Measurements from ENCODE around the gene LAMA5. TPM values are rescaled to one million over a fixed set of nuclear protein-coding genes. Genes with fewer than 3 reads are reported as not detected.

The LAMA5 gene
- total RNA-seq, 8 experiments from 2014 or later: 9.7 to 45.4 (median 24.9) TPM

GRCh38 chr20:62293111-62293784 is 73.9 kb downstream of the LAMA5 start:
- 41 to 100% (median 73%) methylated on average over 3 to 8 of the region's 20 CpGs; no CpG with 5 or more reads in 3 of the 10 experiments for WGBS, 10 experiments
- no peak overlapping the region for H3K27ac ChIP-seq
- in situ Hi-C loops (cut with MboI; ENCODE audit: low pct_unique_long_range_greater_than_20kb in 2 of 9, low sequenced_read_pairs in 9 of 9, unreplicated experiment in 9 of 9): loop anchor here in 1 of 9 experiments (25.0 kb wide), 1 partner anchor 94 kb away; the partner anchor contains the start of gene RPS21
- H3K4me3 ChIP-seq: no peak overlapping the region
- ATAC-seq (replicated peaks in 6 of 8): peak in 1 of 8 experiments; percentile 3
- no peaks in the 10 kb centered on the region for H3K4me1 ChIP-seq (replicated peaks in 1 of 2)

- peak in 1 of 8 experiments; percentile 9 for ATAC-seq (replicated peaks in 6 of 8)
- 61 to 100% (median 94%) methylated on average over 1 to 6 of the region's 11 CpGs; no CpG with 5 or more reads in 5 of the 10 experiments for WGBS, 10 experiments
- H3K4me1 ChIP-seq (replicated peaks in 1 of 2): no peaks in the 10 kb centered on the region
- in situ Hi-C loops (cut with MboI; ENCODE audit: low pct_unique_long_range_greater_than_20kb in 2 of 9, low sequenced_read_pairs in 9 of 9, unreplicated experiment in 9 of 9): loop anchor here in 1 of 9 experiments (25.0 kb wide), 1 partner anchor 95 kb away; the partner anchor contains the start of gene RPS21
- no peak overlapping the region for H3K4me3 ChIP-seq
- no peak overlapping the region for H3K27ac ChIP-seq
Observed at GRCh38 chr20:62292108-62292507, 75.0 kb downstream of the LAMA5 start.

GRCh38 chr20:62291251-62292066 is 75.7 kb downstream of the LAMA5 start:
- no peaks in the 10 kb centered on the region for H3K4me1 ChIP-seq (replicated peaks in 1 of 2)
- WGBS, 10 experiments: 87 to 100% (median 89%) methylated on average over 1 to 12 of the region's 29 CpGs; no CpG with 5 or more reads in 6 of the 10 experiments
- no peak overlapping the region for H3K4me3 ChIP-seq
- in situ Hi-C loops (cut with MboI; ENCODE audit: low pct_unique_long_range_greater_than_20kb in 2 of 9, low sequenced_read_pairs in 9 of 9, unreplicated experiment in 9 of 9): loop anchor here in 1 of 9 experiments (25.0 kb wide), 1 partner anchor 96 kb away; the partner anchor contains the start of gene RPS21
- peak in 4 of 8 experiments; percentile 23 to 32 (median 28) for ATAC-seq (replicated peaks in 6 of 8)
- no peak overlapping the region for H3K27ac ChIP-seq

- H3K4me1 ChIP-seq (replicated peaks in 1 of 2): no peaks in the 10 kb centered on the region
- no peak for ATAC-seq (replicated peaks in 6 of 8)
- in situ Hi-C loops (cut with MboI; ENCODE audit: low pct_unique_long_range_greater_than_20kb in 2 of 9, low sequenced_read_pairs in 9 of 9, unreplicated experiment in 9 of 9): loop anchor here in 1 of 9 experiments (25.0 kb wide), 1 partner anchor 97 kb away; the partner anchor contains the start of gene RPS21
- WGBS, 10 experiments: 83 to 100% (median 93%) methylated on average over 1 to 6 of the region's 8 CpGs; no CpG with 5 or more reads in 3 of the 10 experiments
- H3K4me3 ChIP-seq: no peak overlapping the region
- no peak overlapping the region for H3K27ac ChIP-seq
Observed at GRCh38 chr20:62289898-62290297, 77.2 kb downstream of the LAMA5 start.

- 33 to 100% (median 85%) methylated on average over 1 to 7 of the region's 14 CpGs; no CpG with 5 or more reads in 4 of the 10 experiments for WGBS, 10 experiments
- Histone ChIP-seq H3K4me1 (replicated peaks in 1 of 2) (no peaks in the 10 kb centered on the region), H3K4me3 (no peak overlapping the region), H3K27ac (no peak overlapping the region)
- in situ Hi-C loops (cut with MboI; ENCODE audit: low pct_unique_long_range_greater_than_20kb in 2 of 9, low sequenced_read_pairs in 9 of 9, unreplicated experiment in 9 of 9): loop anchor here in 1 of 9 experiments (25.0 kb wide), 1 partner anchor 98 kb away; the partner anchor contains the start of gene RPS21
- peak in 1 of 8 experiments; percentile 5 for ATAC-seq (replicated peaks in 6 of 8)
Observed at GRCh38 chr20:62289131-62289530, 78.0 kb downstream of the LAMA5 start.

- Histone ChIP-seq H3K4me1 (replicated peaks in 1 of 2) (no peaks in the 10 kb centered on the region), H3K4me3 (no peak overlapping the region), H3K27ac (no peak overlapping the region)
- in situ Hi-C loops (cut with MboI; ENCODE audit: low pct_unique_long_range_greater_than_20kb in 2 of 9, low sequenced_read_pairs in 9 of 9, unreplicated experiment in 9 of 9): loop anchor here in 1 of 9 experiments (25.0 kb wide), 1 partner anchor 99 kb away; the partner anchor contains the start of gene RPS21
- WGBS, 10 experiments: 86 to 100% (median 92%) methylated on average over 1 to 6 of the region's 15 CpGs; no CpG with 5 or more reads in 3 of the 10 experiments
- ATAC-seq (replicated peaks in 6 of 8): no peak
Observed at GRCh38 chr20:62288535-62289105, 78.5 kb downstream of the LAMA5 start.

GRCh38 chr20:62287759-62288534 is 79.2 kb downstream of the LAMA5 start:
- Histone ChIP-seq H3K4me3 (no peak overlapping the region), H3K27ac (no peak overlapping the region), H3K4me1 (replicated peaks in 1 of 2) (no peaks in the 10 kb centered on the region)
- 100% methylated on average over 1 to 4 of the region's 12 CpGs; no CpG with 5 or more reads in 7 of the 10 experiments for WGBS, 10 experiments
- peak in 1 of 8 experiments; percentile 10 for ATAC-seq (replicated peaks in 6 of 8)
- in situ Hi-C loops (cut with MboI; ENCODE audit: low pct_unique_long_range_greater_than_20kb in 2 of 9, low sequenced_read_pairs in 9 of 9, unreplicated experiment in 9 of 9): loop anchor here in 1 of 9 experiments (25.0 kb wide), 1 partner anchor 99 kb away; the partner anchor contains the start of gene RPS21

- H3K4me1 ChIP-seq (replicated peaks in 1 of 2): no peaks in the 10 kb centered on the region
- in situ Hi-C loops (cut with MboI; ENCODE audit: low pct_unique_long_range_greater_than_20kb in 2 of 9, low sequenced_read_pairs in 9 of 9, unreplicated experiment in 9 of 9): loop anchor here in 1 of 9 experiments (25.0 kb wide), 1 partner anchor 100 kb away; the partner anchor contains the start of gene RPS21
- 60 to 100% (median 85%) methylated on average over 1 to 6 of the region's 6 CpGs for WGBS, 10 experiments
- no peak overlapping the region for H3K27ac ChIP-seq
- H3K4me3 ChIP-seq: no peak overlapping the region
- ATAC-seq (replicated peaks in 6 of 8): no peak
Observed at GRCh38 chr20:62287129-62287528, 80.0 kb downstream of the LAMA5 start.

GRCh38 chr20:62286493-62287064 is 80.5 kb downstream of the LAMA5 start:
- H3K4me1 ChIP-seq (replicated peaks in 1 of 2): no peaks in the 10 kb centered on the region
- no peak overlapping the region for H3K27ac ChIP-seq
- no peak overlapping the region for H3K4me3 ChIP-seq
- peak in 4 of 8 experiments; percentile 5 to 26 (median 14) for ATAC-seq (replicated peaks in 6 of 8)
- 80 to 100% (median 100%) methylated on average over 1 to 11 of the region's 25 CpGs; no CpG with 5 or more reads in 5 of the 10 experiments for WGBS, 10 experiments
- in situ Hi-C loops (cut with MboI; ENCODE audit: low pct_unique_long_range_greater_than_20kb in 2 of 9, low sequenced_read_pairs in 9 of 9, unreplicated experiment in 9 of 9): loop anchor here in 1 of 9 experiments (25.0 kb wide), 1 partner anchor 101 kb away; the partner anchor contains the start of gene RPS21

GRCh38 chr20:62285722-62286121 is 81.4 kb downstream of the LAMA5 start:
- 71 to 100% (median 100%) methylated on average over 1 to 5 of the region's 23 CpGs; no CpG with 5 or more reads in 5 of the 10 experiments for WGBS, 10 experiments
- Histone ChIP-seq H3K4me1 (replicated peaks in 1 of 2) (no peaks in the 10 kb centered on the region), H3K27ac (no peak overlapping the region), H3K4me3 (no peak overlapping the region)
- in situ Hi-C loops (cut with MboI; ENCODE audit: low pct_unique_long_range_greater_than_20kb in 2 of 9, low sequenced_read_pairs in 9 of 9, unreplicated experiment in 9 of 9): loop anchor here in 1 of 9 experiments (25.0 kb wide), 1 partner anchor 102 kb away; the partner anchor contains the start of gene RPS21
- peak in 1 of 8 experiments; percentile 25 for ATAC-seq (replicated peaks in 6 of 8)

GRCh38 chr20:62285151-62285550 is 82.0 kb downstream of the LAMA5 start:
- 60 to 100% (median 93%) methylated on average over 1 to 6 of the region's 6 CpGs; no CpG with 5 or more reads in 3 of the 10 experiments for WGBS, 10 experiments
- Histone ChIP-seq H3K4me3 (no peak overlapping the region), H3K4me1 (replicated peaks in 1 of 2) (no peaks in the 10 kb centered on the region), H3K27ac (no peak overlapping the region)
- in situ Hi-C loops (cut with MboI; ENCODE audit: low pct_unique_long_range_greater_than_20kb in 2 of 9, low sequenced_read_pairs in 9 of 9, unreplicated experiment in 9 of 9): loop anchor here in 1 of 9 experiments (25.0 kb wide), 1 partner anchor 102 kb away; the partner anchor contains the start of gene RPS21
- ATAC-seq (replicated peaks in 6 of 8): peak in 1 of 8 experiments; percentile 3
